KMS-11 (cell line): ENCODE measurements around the gene CD300E.

Experiments used
- H2AFZ ChIP-seq: fragments of 200-600 bp; sonication (generic); 2 replicates; pipeline ENCODE4 v1.6.1; 2016; ENCODE audit warnings: antibody characterized with exemption, mixed run types, low read depth
- H3K27ac ChIP-seq: fragments of 200-600 bp; sonication (generic); 2 replicates; pipeline ENCODE4 v1.6.1; 2016; ENCODE audit warnings: mild to moderate bottlenecking, mixed run types
- H3K27me3 ChIP-seq: fragments of 200-600 bp; sonication (generic); 2 replicates; pipeline ENCODE4 v1.6.1; 2017; ENCODE audit warnings: mild to moderate bottlenecking, low read depth, mixed run types, moderate library complexity; ENCODE audit not compliant: insufficient read depth
- H3K36me3 ChIP-seq: fragments of 200-600 bp; sonication (generic); 2 replicates; pipeline ENCODE4 v1.6.1; 2017; ENCODE audit warnings: mild to moderate bottlenecking, mixed run types; ENCODE audit not compliant: insufficient read depth
- H3K4me1 ChIP-seq: fragments of 200-600 bp; sonication (generic); 2 replicates; pipeline ENCODE4 v1.6.1; 2016; ENCODE audit warnings: mild to moderate bottlenecking, low read depth, mixed run types; ENCODE audit not compliant: poor library complexity, severe bottlenecking
- H3K4me2 ChIP-seq: fragments of 200-600 bp; sonication (generic); 2 replicates; pipeline ENCODE4 v1.7.0; 2016; ENCODE audit warnings: mild to moderate bottlenecking, mixed run types
- H3K4me3 ChIP-seq: fragments of 200-600 bp; sonication (generic); IDR thresholded peaks from 2 replicates; pipeline ENCODE4 v1.6.1; 2017; ENCODE audit warnings: low read depth, low read length, mixed read lengths; ENCODE audit not compliant: insufficient read depth
- H3K79me2 ChIP-seq: fragments of 200-600 bp; sonication (generic); 2 replicates; pipeline ENCODE4 v1.6.1; 2016; ENCODE audit warnings: low read depth, mixed run types; ENCODE audit not compliant: insufficient read depth
- H3K9ac ChIP-seq: fragments of 200-600 bp; sonication (generic); 2 replicates; pipeline ENCODE4 v1.6.1; 2016; ENCODE audit warnings: mild to moderate bottlenecking, mixed run types
- H4K20me1 ChIP-seq: fragments of 200-600 bp; sonication (generic); 2 replicates; pipeline ENCODE4 v1.6.1; 2016; ENCODE audit warnings: mild to moderate bottlenecking, mixed run types; ENCODE audit not compliant: insufficient read depth
- TF ChIP-seq, protein P1 (sequence below): fragments of 200-600 bp; sonication (generic); conservative IDR thresholded peaks from 2 replicates; pipeline ENCODE4 v1.6.1; 2017; ENCODE audit warnings: low read depth, mild to moderate bottlenecking, antibody characterized with exemption, low read length, moderate library complexity, mixed read lengths

The CD300E gene

DNA sequence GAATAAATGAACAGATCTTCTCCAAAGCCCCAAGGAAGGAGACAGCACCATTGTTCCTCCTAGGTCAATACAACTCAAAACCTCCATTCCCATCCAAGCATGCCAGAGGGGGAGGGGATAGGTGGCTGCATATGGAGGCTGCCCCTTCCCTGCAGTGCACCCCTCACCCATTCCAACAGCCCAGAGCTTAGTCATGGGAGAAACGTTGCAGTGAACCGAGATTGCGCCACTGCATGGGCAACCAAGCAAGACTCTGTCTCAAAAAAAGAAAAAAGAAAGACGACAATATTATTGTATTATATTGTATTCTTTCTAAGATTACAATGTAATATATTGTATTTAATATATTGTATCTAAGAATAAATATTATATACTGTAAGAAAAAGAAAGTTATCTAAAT, 36.4 kb upstream of the CD300E start:
- Histone ChIP-seq H3K4me3 (no peak overlapping the region), H3K4me2 (no peak overlapping the region), H3K79me2 (no peaks in the 10 kb centered on the region), H3K27me3 (peaks cover 11% of the 10 kb centered on the region; the same call in 1 of the 2 replicates), H3K27ac (no peak overlapping the region), H3K4me1 (peaks cover 13% of the 10 kb centered on the region), H4K20me1 (no peaks in the 10 kb centered on the region), H2AFZ (no peak overlapping the region), H3K9ac (no peak overlapping the region), H3K36me3 (no peaks in the 10 kb centered on the region)
- TF ChIP-seq, protein P1, sequence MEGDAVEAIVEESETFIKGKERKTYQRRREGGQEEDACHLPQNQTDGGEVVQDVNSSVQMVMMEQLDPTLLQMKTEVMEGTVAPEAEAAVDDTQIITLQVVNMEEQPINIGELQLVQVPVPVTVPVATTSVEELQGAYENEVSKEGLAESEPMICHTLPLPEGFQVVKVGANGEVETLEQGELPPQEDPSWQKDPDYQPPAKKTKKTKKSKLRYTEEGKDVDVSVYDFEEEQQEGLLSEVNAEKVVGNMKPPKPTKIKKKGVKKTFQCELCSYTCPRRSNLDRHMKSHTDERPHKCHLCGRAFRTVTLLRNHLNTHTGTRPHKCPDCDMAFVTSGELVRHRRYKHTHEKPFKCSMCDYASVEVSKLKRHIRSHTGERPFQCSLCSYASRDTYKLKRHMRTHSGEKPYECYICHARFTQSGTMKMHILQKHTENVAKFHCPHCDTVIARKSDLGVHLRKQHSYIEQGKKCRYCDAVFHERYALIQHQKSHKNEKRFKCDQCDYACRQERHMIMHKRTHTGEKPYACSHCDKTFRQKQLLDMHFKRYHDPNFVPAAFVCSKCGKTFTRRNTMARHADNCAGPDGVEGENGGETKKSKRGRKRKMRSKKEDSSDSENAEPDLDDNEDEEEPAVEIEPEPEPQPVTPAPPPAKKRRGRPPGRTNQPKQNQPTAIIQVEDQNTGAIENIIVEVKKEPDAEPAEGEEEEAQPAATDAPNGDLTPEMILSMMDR = no peak

DNA sequence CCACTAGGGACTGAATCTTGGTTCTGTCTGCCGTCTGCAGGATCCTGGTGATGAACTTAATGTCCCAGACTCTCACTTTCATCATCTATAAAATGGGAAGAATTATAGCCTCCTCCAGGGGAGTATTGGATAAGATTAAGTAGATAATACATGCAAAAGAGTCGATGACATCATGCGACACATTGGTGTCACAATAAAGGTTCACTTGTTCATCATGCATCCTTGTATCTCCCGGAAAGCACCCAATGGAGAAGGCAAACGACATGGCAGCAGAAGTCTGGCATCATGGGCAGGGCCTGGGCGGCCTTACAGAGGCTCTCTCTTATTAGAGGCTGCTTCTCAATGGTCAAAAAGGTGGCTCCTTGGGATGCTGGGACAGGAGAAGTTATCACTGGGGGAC, 35.1 kb upstream of the CD300E start:
- peaks cover 22% of the 10 kb centered on the region for H3K27me3 ChIP-seq
- H3K27ac ChIP-seq = no peak overlapping the region

DNA sequence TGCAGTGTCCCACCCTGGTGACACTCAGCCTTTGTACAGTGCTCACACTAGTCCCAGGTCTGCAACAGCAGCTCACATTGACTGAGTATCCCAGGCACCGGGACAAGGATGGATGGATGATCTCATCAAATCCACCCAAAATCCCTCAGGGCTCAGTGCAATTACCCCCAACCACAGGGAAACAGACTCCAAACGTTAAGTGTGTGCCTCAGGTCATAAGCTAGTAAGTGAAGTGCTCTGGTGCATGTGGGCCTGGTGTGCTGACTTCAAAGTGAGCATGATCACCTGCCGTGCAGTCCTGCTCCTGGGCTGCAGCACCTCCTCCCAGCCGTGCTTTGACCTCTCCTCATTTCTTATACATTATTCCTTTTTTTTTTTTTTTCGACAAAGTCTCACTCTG, 31.2 kb upstream of the CD300E start:
- Histone ChIP-seq H3K9ac (no peak overlapping the region), H3K79me2 (no peaks in the 10 kb centered on the region), H3K4me1 (peaks cover 13% of the 10 kb centered on the region), H4K20me1 (no peaks in the 10 kb centered on the region), H3K36me3 (no peaks in the 10 kb centered on the region), H3K4me3 (no peak overlapping the region), H2AFZ (no peak overlapping the region), H3K27me3 (peaks cover 57% of the 10 kb centered on the region), H3K27ac (no peak overlapping the region), H3K4me2 (no peak overlapping the region)
- TF ChIP-seq, protein P1 = no peak

More for the DNA sequence above, 35.1 kb upstream of the CD300E start:
- TF ChIP-seq, protein P1 = no peak
- H3K79me2 ChIP-seq = no peaks in the 10 kb centered on the region
- H4K20me1 ChIP-seq = no peaks in the 10 kb centered on the region
- H3K4me3 ChIP-seq = no peak overlapping the region
- H3K4me2 ChIP-seq = no peak overlapping the region
- no peak overlapping the region for H2AFZ ChIP-seq
- H3K9ac ChIP-seq = no peak overlapping the region
- H3K36me3 ChIP-seq = no peaks in the 10 kb centered on the region
- H3K4me1 ChIP-seq = peaks cover 13% of the 10 kb centered on the region

DNA sequence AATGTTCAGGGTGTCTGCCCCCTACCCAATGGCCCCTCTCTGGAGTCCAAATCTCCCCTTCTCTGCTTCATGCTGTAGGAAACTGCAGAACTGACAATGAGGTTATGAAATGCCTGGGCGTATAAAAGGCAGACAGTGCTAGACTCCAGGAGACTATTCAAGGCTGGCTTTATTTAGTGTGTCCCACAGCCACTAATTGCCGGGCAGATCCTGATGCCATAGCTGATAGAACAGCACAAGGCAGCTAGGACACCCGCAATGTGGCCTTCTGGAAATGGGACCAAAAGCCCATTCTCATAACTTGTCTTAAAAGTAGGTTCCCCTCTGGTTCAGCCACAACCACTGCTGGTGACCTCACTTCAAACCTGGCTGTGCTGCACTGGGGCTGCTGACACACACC, 28.5 kb upstream of the CD300E start:
- no peaks in the 10 kb centered on the region for H3K36me3 ChIP-seq
- no peak overlapping the region for H3K4me3 ChIP-seq
- H3K27ac ChIP-seq = no peak overlapping the region
- peaks cover 2% of the 10 kb centered on the region for H3K4me1 ChIP-seq
- H3K79me2 ChIP-seq = no peaks in the 10 kb centered on the region
- peaks cover 82% of the 10 kb centered on the region for H3K27me3 ChIP-seq
- no peak overlapping the region for H2AFZ ChIP-seq
- TF ChIP-seq, protein P1 = no peak
- H3K4me2 ChIP-seq = no peak overlapping the region
- no peaks in the 10 kb centered on the region for H4K20me1 ChIP-seq
- H3K9ac ChIP-seq = no peak overlapping the region

DNA sequence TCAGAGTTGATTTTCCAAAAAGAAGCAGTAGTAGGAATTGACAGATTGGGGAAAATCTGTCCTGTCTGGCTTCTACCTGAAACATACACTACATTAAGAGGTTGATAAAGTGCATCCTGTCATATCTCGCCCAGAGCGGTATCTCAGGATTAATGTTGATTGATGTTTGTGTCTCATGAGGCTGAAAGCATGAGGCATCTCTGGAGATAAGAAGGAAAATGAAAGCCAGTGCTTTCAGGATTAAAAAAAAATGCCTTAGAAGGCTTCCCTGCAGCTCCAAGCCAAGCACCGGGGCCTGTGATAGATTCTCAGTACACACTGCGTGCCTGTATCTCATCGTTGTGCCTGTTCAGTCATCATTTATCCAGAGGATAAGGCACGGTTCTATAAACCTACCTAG, 26.4 kb upstream of the CD300E start:
- Histone ChIP-seq H3K27ac (no peak overlapping the region), H3K27me3 (peaks cover 86% of the 10 kb centered on the region), H3K4me3 (no peak overlapping the region), H3K36me3 (no peaks in the 10 kb centered on the region), H3K4me2 (no peak overlapping the region), H3K9ac (no peak overlapping the region), H3K4me1 (no peaks in the 10 kb centered on the region), H4K20me1 (no peaks in the 10 kb centered on the region), H3K79me2 (no peaks in the 10 kb centered on the region), H2AFZ (no peak overlapping the region)
- TF ChIP-seq, protein P1 = no peak
